GM10847 (cell line): ENCODE measurements around the gene CPEB4.
A peak's percentile ranks its signal among the peaks of the same experiment; 100 is the strongest.

ENCODE experiments used
- POLR2A ChIP-seq: IDR thresholded peaks from 2 replicates; pipeline ENCODE4 v1.6.1; 2011; ENCODE audit not compliant: insufficient read length; ENCODE audit errors: extremely low read depth

CPEB4 gene

GRCh38 chr5:173887610-173888472, at the start of gene CPEB4:
TSS of gene CPEB4 (plus strand) at chr5:173888349. CDS start at chr5:173889734, 1,385 bp downstream.
- peak; percentile 85 for TF ChIP-seq POLR2A

- no peak for TF ChIP-seq POLR2A
Observed at GRCh38 chr5:173839117-173839713, 48.9 kb upstream of the CPEB4 start.

GRCh38 chr5:173840111-173840983, 47.8 kb upstream of the CPEB4 start:
- no peak for TF ChIP-seq POLR2A

- TF ChIP-seq POLR2A: no peak
Observed at GRCh38 chr5:173841710-173842109, 46.4 kb upstream of the CPEB4 start.

GRCh38 chr5:173843794-173844193, 44.4 kb upstream of the CPEB4 start:
- no peak for TF ChIP-seq POLR2A

GRCh38 chr5:173845321-173845720, 42.8 kb upstream of the CPEB4 start:
- TF ChIP-seq POLR2A: no peak

GRCh38 chr5:173846929-173847501, 41.1 kb upstream of the CPEB4 start:
- no peak for TF ChIP-seq POLR2A

- no peak for TF ChIP-seq POLR2A
Observed at GRCh38 chr5:173848986-173849596, 39.1 kb upstream of the CPEB4 start.

- TF ChIP-seq POLR2A: no peak
Observed at GRCh38 chr5:173849908-173850307, 38.2 kb upstream of the CPEB4 start.

GRCh38 chr5:173850659-173851058, 37.5 kb upstream of the CPEB4 start:
- TF ChIP-seq POLR2A: no peak

GRCh38 chr5:173851595-173852243, 36.4 kb upstream of the CPEB4 start:
- no peak for TF ChIP-seq POLR2A

- TF ChIP-seq POLR2A: no peak
Observed at GRCh38 chr5:173852790-173853359, 35.3 kb upstream of the CPEB4 start.

- TF ChIP-seq POLR2A: no peak
Observed at GRCh38 chr5:173853370-173854131, 34.6 kb upstream of the CPEB4 start.
